A549 treated with dexamethasone at 1 μM for 4 hours (cell line): ENCODE data around the gene ZNF471. TPM values are rescaled to one million over a fixed set of nuclear protein-coding genes. Genes with fewer than 3 reads are reported as not detected.

Experiments used
- total RNA-seq: library from RNA; stranded (reverse); fragments of 200-300 nt; extraction: Qiagen RNA extraction; gene quantifications from 5 replicates; pipeline ENCODE4 v1.2.3, GENCODE V29; 2022

Gene ZNF471
- total RNA-seq = 0.06 to 0.29 TPM (median 0.06 TPM) in 5 replicates

DNA sequence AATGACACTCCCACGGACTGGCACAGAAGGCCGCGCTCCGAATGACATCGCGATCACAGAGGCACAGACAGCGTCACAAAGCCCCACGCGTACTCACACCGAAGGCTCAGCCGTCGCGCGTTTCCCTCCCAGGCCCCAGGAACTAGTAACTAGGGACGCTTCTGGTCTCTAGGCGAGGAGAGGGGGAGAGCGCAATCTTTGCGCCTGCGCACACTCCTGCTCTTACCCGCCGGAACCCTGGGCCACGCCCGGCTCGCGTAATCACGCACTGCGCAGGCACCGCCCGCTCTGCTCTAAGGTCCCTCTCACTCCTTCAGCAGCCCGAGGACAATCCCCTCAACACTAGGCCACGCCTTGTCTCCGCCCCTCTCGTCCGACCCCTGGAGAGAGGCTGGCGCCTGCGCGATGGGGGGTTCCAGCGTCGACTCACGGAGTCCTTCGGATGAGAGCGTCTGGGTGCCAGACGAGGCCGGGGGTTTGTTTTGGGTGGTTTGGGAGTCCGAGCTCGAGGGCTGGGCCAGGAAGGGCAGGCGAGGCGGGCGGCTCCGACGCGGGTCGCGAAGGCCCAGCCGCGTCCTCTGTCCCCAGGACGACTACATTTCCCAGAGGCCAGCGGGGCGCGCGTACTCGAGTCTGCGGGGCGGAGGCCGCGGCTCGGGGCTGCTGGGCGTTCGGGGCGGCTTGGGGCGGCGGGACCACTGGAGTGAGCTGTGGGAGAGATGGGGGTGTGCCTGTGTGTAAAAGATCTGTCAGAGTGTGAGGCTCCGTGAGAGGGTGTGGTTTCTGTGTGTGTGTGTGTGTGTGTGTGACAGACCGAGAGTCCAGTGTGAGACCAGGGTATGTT is at the start of gene ZNF471:
Gene ZNF471, plus strand, starts transcription at position 410 of the 844 bp plus-strand sequence. CDS start 3,717 bp downstream, outside the sequence.

DNA sequence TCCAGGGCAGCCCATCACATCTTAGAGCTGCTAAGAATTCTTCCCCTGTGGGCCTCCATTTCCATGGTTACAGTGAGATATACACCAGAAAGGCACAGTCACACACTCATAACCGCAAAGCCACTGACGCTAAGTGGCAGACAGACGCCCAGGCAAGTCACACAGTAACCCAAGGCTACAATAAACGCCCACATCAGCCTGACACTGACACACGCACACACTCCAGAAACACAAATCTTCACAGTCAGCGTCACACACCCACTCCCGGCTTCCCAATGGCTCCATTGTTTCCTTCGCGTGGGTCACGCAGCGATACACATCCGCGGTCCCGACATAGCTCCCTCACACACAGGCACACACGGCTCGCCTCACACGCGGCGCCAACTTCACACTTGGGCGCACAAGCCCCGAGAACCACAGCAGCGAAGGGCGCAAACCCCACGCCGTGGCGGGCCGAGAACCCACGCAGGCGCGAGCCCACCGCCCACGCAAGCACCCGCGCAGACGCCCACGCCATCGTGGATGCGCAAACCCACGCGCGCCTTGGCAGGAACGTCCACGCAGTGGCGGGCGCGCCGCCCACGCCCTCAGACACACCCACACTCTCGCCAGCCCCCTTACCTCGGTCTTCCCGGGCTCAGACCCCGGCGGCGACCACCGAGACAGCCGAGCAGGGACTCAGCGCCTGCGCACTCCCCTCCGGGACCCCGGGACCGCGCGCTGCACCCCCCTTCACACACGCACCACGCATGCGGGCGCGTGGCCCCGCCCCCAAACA is 30.8 kb upstream of the ZNF471 start, which contains the start of gene ZNF667:
Gene ZNF667, minus strand, starts transcription at position 695 of the 778 bp plus-strand sequence. CDS start 14,975 bp downstream, outside the sequence.

DNA sequence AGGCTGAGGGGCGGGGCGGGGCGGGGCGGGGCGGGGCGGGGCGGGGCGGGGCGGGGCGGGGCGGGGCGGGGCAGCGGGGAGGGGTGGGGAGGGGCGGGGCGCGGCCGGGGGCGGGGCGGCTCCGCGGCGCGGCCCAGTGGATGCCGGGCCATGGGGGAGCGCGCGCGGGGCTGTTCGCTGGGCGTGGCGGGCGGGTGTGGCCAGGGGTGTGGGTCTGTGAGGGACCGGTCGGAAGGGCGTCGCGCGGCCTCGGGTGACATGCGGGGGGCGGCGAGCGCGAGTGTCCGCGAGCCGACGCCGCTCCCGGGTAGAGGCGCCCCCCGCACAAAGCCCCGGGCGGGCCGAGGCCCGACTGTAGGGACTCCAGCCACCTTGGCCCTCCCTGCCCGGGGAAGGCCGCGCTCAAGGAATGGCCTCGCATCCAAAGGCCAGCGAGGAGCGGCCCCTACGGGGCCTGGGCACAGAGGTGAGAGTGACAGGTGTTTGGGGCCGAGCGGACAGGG is 31.2 kb downstream of the ZNF471 start, which contains the start of gene ZFP28:
Gene ZFP28, plus strand, starts transcription at position 188 of the 503 bp plus-strand sequence. Its CDS starts 71 bp downstream, at position 259.

DNA sequence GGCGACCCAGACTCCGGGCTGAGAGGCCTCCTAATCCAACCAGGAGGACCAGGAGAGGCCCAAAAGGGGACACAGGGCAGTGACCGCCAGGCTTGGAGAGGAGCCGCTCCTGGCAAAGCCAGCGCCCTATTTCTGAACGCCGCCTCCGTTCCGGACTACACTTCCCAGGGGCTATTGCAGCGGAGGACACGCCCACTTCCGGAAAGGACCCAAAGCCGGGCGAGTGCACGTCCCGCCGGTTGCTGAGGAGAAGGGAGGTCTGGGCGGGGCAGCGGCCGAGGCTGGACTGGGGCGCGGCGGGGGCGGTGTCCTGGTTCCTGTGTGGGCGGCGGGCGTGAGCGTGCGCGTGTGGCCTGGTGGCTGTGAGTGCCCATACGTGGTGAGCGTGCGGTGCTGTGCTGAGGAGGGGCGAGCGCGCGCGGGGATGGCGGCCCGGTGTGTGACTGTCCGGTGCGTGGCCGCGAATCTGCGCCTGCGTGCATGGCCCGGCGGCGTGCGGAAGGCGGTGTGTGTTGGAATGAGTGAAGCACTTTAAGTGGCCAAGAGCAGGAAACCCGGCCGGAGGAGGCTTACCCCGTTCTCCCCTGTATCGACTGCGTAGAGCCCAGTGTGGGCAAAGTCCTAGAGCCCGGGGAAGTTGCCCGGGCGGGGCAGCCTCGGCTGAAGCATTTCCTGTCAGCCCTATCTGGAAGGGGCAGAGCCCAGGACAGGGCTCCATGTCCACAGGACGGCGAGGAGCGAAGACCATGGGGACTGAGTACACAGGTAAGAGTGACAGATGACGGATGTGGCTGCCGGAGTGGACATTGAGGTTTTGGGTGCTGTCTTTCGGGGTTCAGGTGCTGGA is 59.8 kb downstream of the ZNF471 start, which contains the start of gene ZNF470:
Gene ZNF470, plus strand, starts transcription at position 195 of the 847 bp plus-strand sequence. CDS start 2,844 bp downstream, outside the sequence.

Other genes with a start within 250 kb of the ZNF471 start
- not detected in 5 replicates for gene EDDM13, start 235.1 kb upstream of the ZNF471 start, total RNA-seq
- 6.5 to 8.4 TPM (median 6.5 TPM) in 5 replicates for gene ZSCAN5A, start 193.0 kb upstream of the ZNF471 start, total RNA-seq
- gene ZNF582, start 114.3 kb upstream of the ZNF471 start, total RNA-seq = 0.80 to 1.3 TPM (median 1.1 TPM) in 5 replicates
- gene ZNF583, start 103.5 kb upstream of the ZNF471 start, total RNA-seq = 1.6 to 2.4 TPM (median 2.3 TPM) in 5 replicates
- not detected in 5 replicates for gene ZNF667, start 30.5 kb upstream of the ZNF471 start, total RNA-seq
- 3.2 to 4.3 TPM (median 3.9 TPM) in 5 replicates for gene ZFP28, start 31.1 kb downstream of the ZNF471 start, total RNA-seq
- 1.2 to 2.2 TPM (median 1.9 TPM) in 5 replicates for gene ZNF470, start 59.6 kb downstream of the ZNF471 start, total RNA-seq
- gene ZNF71, start 87.4 kb downstream of the ZNF471 start, total RNA-seq = 9.1 to 12.8 TPM (median 12.0 TPM) in 5 replicates
- gene SMIM17, start 135.3 kb downstream of the ZNF471 start, total RNA-seq = 0.09 to 0.11 TPM in 2 of 5 replicates, not detected in the others
- not detected in 5 replicates for gene ZNF835, start 163.9 kb downstream of the ZNF471 start, total RNA-seq